Stimulated activated effector memory CD8-positive, alpha-beta T cell treated with anti-CD3 and anti-CD28 coated beads, Interleukin-12 subunit alpha, Interleukin-12 subunit beta, amount 100 ng/mL, for 72 hours (primary cell): ENCODE results near the gene HRH3.

Source experiments
- ATAC-seq: fragments of 150-1000 bp; cut with Tn5 transposase; 2 replicates; pipeline ENCODE4 v1.10.0; 2021
- DNase-seq, 2 donors: peaks; one replicate each; pipeline ENCODE4 v3.0.0; 2021 to 2022; ENCODE audit warnings: low spot score in 2 of 2
- H3K27ac Mint-ChIP-seq: one replicate; pipeline ENCODE4 v1.8.0; 2022; ENCODE audit warnings: mild to moderate bottlenecking, mixed read lengths
- H3K36me3 Mint-ChIP-seq: one replicate; pipeline ENCODE4 v1.8.0; 2022; ENCODE audit warnings: mild to moderate bottlenecking, mixed read lengths
- H3K4me1 Mint-ChIP-seq: one replicate; pipeline ENCODE4 v1.8.0; 2022; ENCODE audit warnings: mixed read lengths
- H3K4me3 Mint-ChIP-seq: one replicate; pipeline ENCODE4 v1.8.0; 2022; ENCODE audit warnings: mild to moderate bottlenecking, mixed read lengths
- H3K9me3 Mint-ChIP-seq: one replicate; pipeline ENCODE4 v1.8.0; 2022; ENCODE audit warnings: mixed read lengths

Gene HRH3

GRCh38 chr20:62216636-62217566 is 3.2 kb downstream of the HRH3 start:
- H3K27ac Mint-ChIP-seq, result no peak overlapping the region
- H3K36me3 Mint-ChIP-seq, result no peaks in the 10 kb centered on the region
- ATAC-seq (no peak), DNase-seq (no peak)
- no peak overlapping the region for H3K4me3 Mint-ChIP-seq
- H3K4me1 Mint-ChIP-seq, result peaks cover 6% of the 10 kb centered on the region
- no peaks in the 10 kb centered on the region for H3K9me3 Mint-ChIP-seq

- DNase-seq, result no peak
- ATAC-seq, result no peak
- no peak overlapping the region for H3K4me3 Mint-ChIP-seq
Observed at GRCh38 chr20:62215991-62216635, 4.0 kb downstream of the HRH3 start.

DNA sequence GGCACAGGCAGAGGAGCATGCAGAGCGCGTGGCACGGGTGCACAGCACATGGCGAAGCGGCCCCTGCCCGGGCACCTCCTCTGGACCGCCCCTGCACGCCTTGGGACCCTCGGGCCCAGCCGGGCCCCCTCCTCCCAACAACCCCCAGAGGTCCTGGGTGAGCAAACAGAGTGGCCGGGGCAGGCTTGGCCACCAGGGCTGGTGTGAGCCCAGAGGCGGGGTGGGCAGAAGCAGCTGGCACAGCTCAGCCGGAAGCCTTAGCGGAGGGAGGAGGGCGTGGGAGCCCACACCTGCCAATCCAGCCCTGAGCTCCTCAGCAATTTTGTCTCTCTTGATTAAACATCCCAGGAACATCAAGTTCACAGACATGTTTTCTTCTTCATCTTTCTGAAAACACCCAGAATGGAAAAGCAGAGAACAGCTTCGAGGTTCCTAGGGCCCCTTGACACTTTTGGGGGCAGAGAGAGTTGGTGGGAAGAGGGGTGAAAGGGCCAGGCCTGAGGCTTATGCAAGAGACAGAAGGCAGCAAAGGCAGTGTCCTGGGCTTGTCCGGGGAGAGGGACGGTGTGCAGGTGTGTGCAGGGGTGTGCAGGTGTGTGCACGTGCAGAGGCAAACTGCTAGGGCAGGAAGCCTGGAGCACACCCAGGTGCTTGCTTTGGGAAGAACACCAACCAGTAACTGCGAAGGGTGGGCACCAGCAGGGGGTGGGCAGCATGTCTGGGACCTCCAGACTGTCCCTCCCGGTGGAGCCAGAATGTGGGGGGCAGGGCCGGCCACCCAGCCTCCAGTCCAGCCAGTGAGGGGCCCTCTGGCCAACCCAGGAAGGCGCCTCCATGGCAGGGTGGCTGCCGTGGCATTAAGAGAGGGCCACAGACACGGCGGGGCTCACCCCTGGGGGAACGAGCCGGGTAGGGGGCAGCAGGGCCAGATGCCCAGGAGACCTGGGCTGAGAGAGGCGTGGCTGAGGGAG is 4.8 kb downstream of the HRH3 start:
- Mint-ChIP-seq H3K36me3 (no peaks in the 10 kb centered on the region), H3K4me3 (no peak overlapping the region)
- ATAC-seq, result no peak

More at GRCh38 chr20:62215991-62216635, 4.0 kb downstream of the HRH3 start:
- Mint-ChIP-seq H3K4me1 (peaks cover 6% of the 10 kb centered on the region), H3K27ac (no peak overlapping the region), H3K36me3 (no peaks in the 10 kb centered on the region), H3K9me3 (no peaks in the 10 kb centered on the region)

DNA sequence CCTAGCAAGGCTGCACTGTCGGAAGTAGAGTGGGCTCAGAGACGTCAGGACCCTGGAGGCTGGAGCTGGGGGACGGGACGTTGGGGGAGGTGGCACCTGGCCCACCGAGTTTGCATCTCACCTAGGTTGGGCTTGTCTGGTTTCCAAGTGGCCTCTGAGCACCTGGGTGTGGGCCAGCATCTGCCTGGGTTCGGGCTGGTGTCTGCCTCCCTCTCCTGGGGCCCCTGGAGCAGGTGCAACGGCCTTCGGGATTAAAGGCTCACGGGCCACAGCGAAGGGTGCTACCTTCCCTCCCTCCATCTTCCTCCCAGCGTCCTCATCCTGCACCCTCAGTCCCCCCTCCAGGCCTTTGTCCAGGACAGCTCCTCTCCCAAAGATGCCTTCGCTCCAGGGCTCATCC is 6.0 kb downstream of the HRH3 start:
- peaks cover 3% of the 10 kb centered on the region for H3K4me1 Mint-ChIP-seq
- H3K9me3 Mint-ChIP-seq, result no peaks in the 10 kb centered on the region
- no peak overlapping the region for H3K4me3 Mint-ChIP-seq
- no peaks in the 10 kb centered on the region for H3K36me3 Mint-ChIP-seq
- ATAC-seq (no peak), DNase-seq (no peak)
- H3K27ac Mint-ChIP-seq, result no peak overlapping the region

More for the DNA sequence above, 4.8 kb downstream of the HRH3 start:
- Mint-ChIP-seq H3K27ac (no peak overlapping the region), H3K9me3 (no peaks in the 10 kb centered on the region), H3K4me1 (peaks cover 6% of the 10 kb centered on the region)
- DNase-seq, result no peak

DNA sequence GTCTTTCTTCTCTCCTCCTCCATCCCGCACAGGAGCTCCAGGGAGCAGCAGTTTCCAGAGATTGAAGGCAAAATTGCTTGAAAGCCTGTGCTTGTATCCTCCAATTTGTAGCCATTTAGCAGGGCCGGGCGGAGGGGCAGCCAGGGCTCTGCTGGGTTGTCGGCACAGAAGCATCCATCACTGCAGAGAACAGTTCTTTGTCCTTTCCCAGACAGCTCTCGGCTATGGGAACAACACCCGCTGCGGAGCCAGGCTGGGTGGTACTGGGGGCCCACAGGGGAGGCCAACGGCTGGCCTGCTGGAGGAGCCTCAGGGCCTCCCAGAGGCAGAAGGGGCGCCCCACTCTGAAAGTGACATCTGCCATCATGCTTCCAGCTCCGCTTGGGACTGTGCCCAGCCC is 7.8 kb downstream of the HRH3 start:
- no peak overlapping the region for H3K4me3 Mint-ChIP-seq
- no peak for ATAC-seq
- H3K36me3 Mint-ChIP-seq, result no peaks in the 10 kb centered on the region
- no peak overlapping the region for H3K27ac Mint-ChIP-seq
- H3K9me3 Mint-ChIP-seq, result no peaks in the 10 kb centered on the region
- H3K4me1 Mint-ChIP-seq, result no peaks in the 10 kb centered on the region
- no peak for DNase-seq

- Mint-ChIP-seq H3K9me3 (no peaks in the 10 kb centered on the region), H3K4me3 (no peak overlapping the region), H3K36me3 (no peaks in the 10 kb centered on the region), H3K27ac (no peak overlapping the region), H3K4me1 (no peaks in the 10 kb centered on the region)
- DNase-seq, result no peak
- ATAC-seq, result no peak
Observed at GRCh38 chr20:62211769-62212288, 8.2 kb downstream of the HRH3 start.

DNA sequence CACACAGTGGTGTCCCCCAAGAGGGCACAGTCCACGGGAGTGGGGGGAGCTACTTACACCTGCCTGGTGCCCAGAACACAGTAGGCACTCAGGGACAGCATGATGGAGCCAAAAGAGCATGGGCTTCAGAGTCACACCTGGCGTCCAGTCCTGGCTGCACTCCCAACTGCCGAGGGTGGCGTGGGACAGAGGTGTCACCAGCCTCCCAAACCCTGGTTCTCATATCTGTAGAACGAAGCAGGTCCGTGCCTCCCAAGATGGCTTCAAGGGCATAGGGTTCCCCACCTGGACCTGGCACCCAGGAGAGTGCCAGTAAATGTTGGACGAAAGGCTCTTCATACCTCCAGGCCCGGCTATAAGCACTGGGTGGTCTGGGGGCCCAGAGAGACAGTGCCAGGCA is 8.9 kb downstream of the HRH3 start:
- Mint-ChIP-seq H3K36me3 (no peaks in the 10 kb centered on the region), H3K9me3 (no peaks in the 10 kb centered on the region), H3K27ac (no peak overlapping the region), H3K4me1 (no peaks in the 10 kb centered on the region), H3K4me3 (no peak overlapping the region)
- ATAC-seq (no peak), DNase-seq (no peak)

- Mint-ChIP-seq H3K36me3 (no peaks in the 10 kb centered on the region), H3K4me3 (no peak overlapping the region), H3K27ac (no peak overlapping the region), H3K4me1 (no peaks in the 10 kb centered on the region), H3K9me3 (no peaks in the 10 kb centered on the region)
- ATAC-seq (no peak), DNase-seq (no peak)
Observed at GRCh38 chr20:62210496-62210855, 9.6 kb downstream of the HRH3 start.

DNA sequence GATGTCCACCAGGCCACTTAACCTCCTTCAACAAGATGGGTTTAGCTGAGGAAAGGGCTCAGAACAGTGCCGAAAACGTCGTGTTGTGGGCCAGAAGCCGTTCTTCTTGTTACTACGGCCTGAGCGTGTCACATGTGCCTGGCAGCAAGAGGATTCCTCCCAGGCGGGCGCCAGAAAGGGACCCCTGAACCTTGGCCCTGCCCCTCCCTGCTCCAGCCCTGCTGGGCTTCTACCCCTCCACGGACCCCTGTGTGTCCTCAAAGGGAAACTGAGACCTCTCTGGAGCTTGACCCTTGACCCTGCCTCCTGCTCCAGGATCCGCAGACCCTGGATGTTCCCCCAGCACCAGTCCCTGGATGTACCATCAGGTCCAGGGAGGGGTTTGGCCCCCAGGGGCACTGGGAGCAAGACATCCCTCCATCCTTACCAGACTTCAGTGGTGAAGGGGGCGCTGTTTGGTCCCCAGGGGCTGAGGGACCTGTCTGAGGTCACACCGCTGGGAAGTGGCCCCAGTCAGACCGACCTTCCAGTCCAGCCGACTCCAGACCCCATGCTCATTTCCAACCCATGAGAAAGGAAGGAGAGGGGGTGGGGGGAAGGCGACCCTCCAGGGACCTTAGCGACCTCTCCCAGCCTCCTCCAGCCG is 10.1 kb downstream of the HRH3 start:
- H3K9me3 Mint-ChIP-seq, result no peaks in the 10 kb centered on the region
- no peaks in the 10 kb centered on the region for H3K4me1 Mint-ChIP-seq
- ATAC-seq, result no peak
- no peak for DNase-seq
- H3K4me3 Mint-ChIP-seq, result no peak overlapping the region
- H3K36me3 Mint-ChIP-seq, result no peaks in the 10 kb centered on the region
- H3K27ac Mint-ChIP-seq, result no peak overlapping the region

DNA sequence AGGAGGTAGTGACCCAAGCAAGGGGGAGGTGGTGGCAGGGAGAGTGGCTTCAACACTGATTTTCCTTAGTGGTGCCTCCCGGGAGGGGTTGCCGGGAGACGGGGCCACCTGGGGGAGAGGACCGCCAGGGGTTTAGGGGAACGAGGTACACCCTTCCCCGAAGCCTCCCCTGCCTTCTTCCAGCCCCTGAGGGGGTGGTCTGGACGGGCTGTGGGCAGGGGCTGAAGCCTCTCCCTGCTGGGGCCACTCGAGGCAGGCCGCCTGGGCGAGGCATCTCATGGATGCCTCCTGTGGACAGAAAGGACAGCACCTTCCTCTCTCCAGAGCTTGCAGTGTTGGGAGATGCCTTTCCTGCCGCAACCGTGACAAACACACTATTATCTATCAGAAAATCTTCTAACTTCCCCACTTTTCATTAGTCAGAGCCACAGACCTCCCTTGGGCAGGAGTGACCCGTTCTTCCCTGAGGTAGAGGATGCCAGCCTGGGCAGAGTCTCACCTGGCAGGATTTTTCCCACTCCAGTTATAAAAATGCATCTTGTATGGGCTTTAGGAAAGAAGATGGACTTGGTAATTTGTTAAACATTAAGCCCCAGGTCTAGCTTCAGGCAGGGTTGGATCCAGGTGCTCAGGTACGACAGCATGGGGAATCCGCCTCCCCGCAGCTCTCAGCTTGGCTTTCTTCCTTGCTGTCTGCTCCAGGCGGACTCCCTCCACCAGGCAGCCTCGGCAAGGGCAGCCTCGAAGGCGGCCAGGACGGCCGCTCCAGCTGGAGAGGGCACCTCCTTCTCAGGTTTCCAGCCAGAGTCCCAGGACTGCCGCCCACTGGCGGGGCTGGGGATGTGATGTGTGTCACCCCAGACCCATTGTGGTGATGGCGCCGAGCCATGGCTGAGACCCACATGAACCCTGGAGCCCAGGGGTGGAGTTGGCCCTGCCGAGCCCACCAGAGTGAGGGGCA is 11.0 kb downstream of the HRH3 start:
- Mint-ChIP-seq H3K4me1 (no peaks in the 10 kb centered on the region), H3K4me3 (no peak overlapping the region), H3K36me3 (no peaks in the 10 kb centered on the region), H3K27ac (no peak overlapping the region), H3K9me3 (no peaks in the 10 kb centered on the region)
- DNase-seq, result no peak
- no peak for ATAC-seq

DNA sequence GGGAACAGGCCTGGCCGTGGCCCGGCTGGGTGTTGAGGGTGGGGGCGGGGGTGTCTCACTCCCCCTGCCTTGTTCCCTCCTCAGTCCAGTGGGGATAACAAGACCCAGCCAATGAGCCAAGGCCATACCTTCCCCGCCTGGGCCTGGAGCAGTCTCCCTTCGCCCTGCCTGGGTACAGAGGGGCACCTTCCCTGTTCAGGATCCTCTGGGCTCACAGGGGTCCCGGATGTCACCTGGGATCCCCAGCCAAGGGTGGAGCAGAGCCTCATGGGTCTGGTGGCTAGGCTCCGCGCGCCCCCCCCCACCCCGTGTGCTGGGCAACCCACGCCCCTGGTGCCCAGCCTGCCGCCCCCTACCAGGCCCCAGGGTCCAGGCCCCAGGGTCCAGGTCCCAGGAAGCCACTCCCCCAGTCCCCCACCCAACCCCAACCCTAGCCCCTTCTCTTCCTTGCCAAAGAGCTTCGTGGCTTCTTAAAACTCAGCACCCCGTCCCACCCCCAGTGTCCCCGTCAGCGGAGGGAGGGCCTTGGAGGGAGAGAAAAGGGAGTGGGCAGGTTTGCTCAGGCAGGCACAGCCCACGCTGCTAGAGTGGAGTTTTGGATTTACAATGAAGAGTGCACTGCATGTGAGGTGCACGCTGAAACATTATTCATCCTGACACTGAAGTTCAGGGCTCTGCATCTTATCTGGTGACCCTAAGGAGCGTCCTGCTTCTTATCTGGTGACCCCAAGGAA is 11.8 kb downstream of the HRH3 start:
- ATAC-seq (no peak), DNase-seq (no peak)
- Mint-ChIP-seq H3K9me3 (no peaks in the 10 kb centered on the region), H3K4me1 (no peaks in the 10 kb centered on the region), H3K27ac (no peak overlapping the region), H3K4me3 (no peak overlapping the region), H3K36me3 (peaks cover 5% of the 10 kb centered on the region)

GRCh38 chr20:62206388-62206775 is 13.7 kb downstream of the HRH3 start:
- DNase-seq, result no peak
- Mint-ChIP-seq H3K36me3 (peaks cover 20% of the 10 kb centered on the region), H3K9me3 (no peaks in the 10 kb centered on the region), H3K27ac (no peak overlapping the region), H3K4me1 (no peaks in the 10 kb centered on the region), H3K4me3 (no peak overlapping the region)
- ATAC-seq, result no peak

DNA sequence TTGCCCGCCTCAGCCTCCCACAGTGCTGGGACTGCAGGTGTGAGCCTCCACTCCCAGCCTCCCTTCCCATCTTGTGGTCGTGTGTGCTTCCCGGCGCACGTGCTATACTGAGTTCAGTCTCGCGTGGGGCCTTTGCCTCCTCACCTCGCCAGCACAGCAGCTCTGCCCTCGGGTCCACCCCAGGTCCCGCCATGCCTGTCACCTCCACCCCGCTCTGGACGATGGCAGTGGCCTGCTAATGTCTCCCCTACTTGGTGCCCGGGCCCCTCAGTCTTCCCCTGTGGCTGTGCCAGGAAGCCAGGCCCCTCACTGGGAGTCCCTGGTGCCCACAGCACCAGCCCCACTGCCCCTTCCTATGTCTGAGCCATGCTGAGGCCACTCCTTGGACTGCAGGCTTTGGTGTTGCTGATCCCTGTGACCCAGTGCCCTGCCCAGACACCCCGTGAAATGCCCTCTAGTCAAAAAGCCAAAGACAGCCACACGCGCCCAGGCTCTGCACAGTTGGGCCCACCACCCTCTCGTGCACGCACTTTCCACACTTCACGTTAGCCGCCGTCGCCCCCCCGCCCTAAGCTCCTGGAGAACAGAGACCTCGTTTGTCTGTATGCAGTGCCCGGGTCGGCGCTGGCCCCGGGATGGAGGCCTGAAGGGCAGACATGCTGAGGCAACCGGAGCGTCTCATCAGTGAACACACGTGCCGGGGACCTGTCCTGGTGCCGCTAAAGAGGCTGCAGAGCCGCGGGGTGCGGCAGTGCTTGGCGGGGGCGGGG is 14.3 kb downstream of the HRH3 start:
- ATAC-seq (no peak), DNase-seq (no peak)
- Mint-ChIP-seq H3K4me1 (no peaks in the 10 kb centered on the region), H3K4me3 (no peak overlapping the region), H3K27ac (no peak overlapping the region), H3K36me3 (peaks cover 26% of the 10 kb centered on the region), H3K9me3 (no peaks in the 10 kb centered on the region)
